K562 (cell line): Measurements from ENCODE around the gene NEMP2. TPM values are rescaled to one million over a fixed set of nuclear protein-coding genes. Genes with fewer than 3 reads are reported as not detected.

ENCODE experiments used
- EGR1 ChIP-seq: fragments of 450-650 bp; conservative IDR thresholded peaks from 2 replicates; pipeline ENCODE4 v1.6.1; 2017; ENCODE audit warnings: mild to moderate bottlenecking
- EP300 ChIP-seq: IDR thresholded peaks from 2 replicates; pipeline ENCODE4 v1.6.1; 2012; ENCODE audit warnings: low read length, improper control_type of control experiment
- ETS1 ChIP-seq: conservative IDR thresholded peaks from 2 replicates; pipeline ENCODE4 v1.6.1; 2011; ENCODE audit warnings: low read depth, mild to moderate bottlenecking, low read length; ENCODE audit not compliant: control insufficient read depth
- FOXJ3 ChIP-seq: sonication (generic); formaldehyde crosslinking; IDR thresholded peaks from 2 replicates; pipeline ENCODE4 v1.4.0; 2020; ENCODE audit warnings: mild to moderate bottlenecking, missing genetic modification reagents
- FOXK2 ChIP-seq, 2 experiments: fragments of 450-650 bp; IDR thresholded peaks in 1 of 2; conservative IDR thresholded peaks in 1 of 2; 2 replicates each; pipeline ENCODE4 v1.6.1; 2016; ENCODE audit warnings: low read depth in 2 of 2, mild to moderate bottlenecking in 1 of 2
- GTF2F1 ChIP-seq: IDR thresholded peaks from 2 replicates; pipeline ENCODE4 v1.6.1; 2011; ENCODE audit warnings: low read depth, low read length, improper control_type of control experiment
- ID3 ChIP-seq, 2 experiments: fragments of 250-450 bp in 1 of 2; fragments of 450-650 bp in 1 of 2; sonication (Bioruptor Pico) in 1 of 2; IDR thresholded peaks; 2 replicates each; pipeline versions ENCODE4 v1.6.1 to v1.8.0; 2016 to 2021; ENCODE audit warnings: mild to moderate bottlenecking in 2 of 2, moderate library complexity in 2 of 2, missing compliant biosample characterization in 1 of 2, missing genetic modification characterization in 1 of 2
- KAT7 ChIP-seq: sonication (generic); formaldehyde crosslinking; IDR thresholded peaks from 2 replicates; pipeline ENCODE4 v1.8.0; 2022; ENCODE audit warnings: missing genetic modification reagents, mild to moderate bottlenecking, borderline replicate concordance
- KDM4B ChIP-seq, 2 experiments: fragments of 450-650 bp in 1 of 2; sonication (generic) in 1 of 2; IDR thresholded peaks; 2 replicates each; pipeline ENCODE4 v1.6.1; 2016 to 2017; ENCODE audit warnings: borderline replicate concordance in 2 of 2, antibody characterized with exemption in 1 of 2, low read depth in 1 of 2, mild to moderate bottlenecking in 1 of 2
- LEF1 ChIP-seq: fragments of 450-650 bp; IDR thresholded peaks from 2 replicates; pipeline ENCODE4 v1.6.1; 2016; ENCODE audit warnings: mild to moderate bottlenecking
- NR2C1 ChIP-seq, 2 experiments: fragments of 450-650 bp; IDR thresholded peaks; 2 replicates each; pipeline ENCODE4 v1.6.1; 2017; ENCODE audit warnings: mild to moderate bottlenecking in 2 of 2, antibody characterized with exemption in 1 of 2, inconsistent platforms in 1 of 2, missing compliant biosample characterization in 1 of 2, missing genetic modification characterization in 1 of 2
- NR2C2 ChIP-seq, 2 experiments: fragments of 200-800 bp in 1 of 2; sonication (Bioruptor generic) in 1 of 2; sonication (generic) in 1 of 2; formaldehyde crosslinking in 1 of 2; IDR thresholded peaks; 2 replicates each; pipeline versions ENCODE4 v1.6.1 to v1.8.0; 2016 to 2022; ENCODE audit warnings: mild to moderate bottlenecking in 1 of 2, missing compliant biosample characterization in 1 of 2, missing genetic modification characterization in 1 of 2, missing genetic modification reagents in 1 of 2
- POLR2AphosphoS5 ChIP-seq: IDR thresholded peaks from 2 replicates; pipeline ENCODE4 v1.6.1; 2011; ENCODE audit warnings: mild to moderate bottlenecking, low read depth, low read length, moderate library complexity; ENCODE audit not compliant: control insufficient read depth, insufficient read depth
- RNF2 ChIP-seq: sonication (generic); IDR thresholded peaks from 2 replicates; pipeline ENCODE4 v1.6.1; 2016
- RNF219 ChIP-seq: fragments of 250-450 bp; sonication (Bioruptor Pico); IDR thresholded peaks from 2 replicates; pipeline ENCODE4 v1.5.0; 2022; ENCODE audit warnings: mild to moderate bottlenecking
- SUPT5H ChIP-seq: fragments of 450-650 bp; IDR thresholded peaks from 2 replicates; pipeline ENCODE4 v1.6.1; 2016
- TAF1 ChIP-seq: IDR thresholded peaks from 2 replicates; pipeline ENCODE4 v1.6.1; 2011; ENCODE audit warnings: mild to moderate bottlenecking, low read length, moderate library complexity; ENCODE audit not compliant: insufficient read depth, control insufficient read depth, severe bottlenecking; ENCODE audit errors: extremely low read depth
- TGIF2 ChIP-seq: sonication (generic); formaldehyde crosslinking; IDR thresholded peaks from 2 replicates; pipeline ENCODE4 v1.8.1; 2022; ENCODE audit warnings: mild to moderate bottlenecking, missing genetic modification reagents, moderate library complexity
- TRIM24 ChIP-seq, 2 experiments: fragments of 450-650 bp; IDR thresholded peaks; 2 replicates each; pipeline ENCODE4 v1.6.1; 2016
- ZNF274 ChIP-seq: IDR thresholded peaks from 2 replicates; pipeline ENCODE4 v1.6.1; 2011; ENCODE audit warnings: low read depth, mild to moderate bottlenecking, low read length, moderate library complexity, borderline replicate concordance
- ZNF311 ChIP-seq: fragments of 250-450 bp; sonication (Bioruptor Pico); IDR thresholded peaks from 2 replicates; pipeline ENCODE4 v1.4.0; 2020; ENCODE audit warnings: mild to moderate bottlenecking, moderate library complexity
- ZNF445 ChIP-seq: fragments of 250-450 bp; sonication (Bioruptor Pico); IDR thresholded peaks from 2 replicates; pipeline ENCODE4 v1.4.0; 2020; ENCODE audit warnings: low read depth, mild to moderate bottlenecking, moderate library complexity
- ZNF785 ChIP-seq: fragments of 250-450 bp; sonication (Bioruptor Pico); IDR thresholded peaks from 2 replicates; pipeline ENCODE4 v1.4.0; 2020; ENCODE audit warnings: mild to moderate bottlenecking
- ZSCAN29 ChIP-seq: fragments of 450-650 bp; IDR thresholded peaks from 2 replicates; pipeline ENCODE4 v1.6.1; 2017
- polyA plus RNA-seq, 8 experiments: library from polyadenylated mRNA; depleted of rRNA in 4 of 8; stranded (reverse) in 5 of 8; unstranded in 3 of 8; fragments of >200 nt; fragmentation: Nextera tagmentation in 2 of 8; fragmentation: Illumina TruSeq in 1 of 8; extraction: Ambion mirVana in 2 of 8; extraction: Trizol in 1 of 8; gene quantifications; 2 replicates each; pipeline versions ENCODE4 v1.2.1 to v1.2.3, GENCODE V29; 2011 to 2014; ENCODE audit warnings: inconsistent platforms in 1 of 8, missing spikeins in 1 of 8
- total RNA-seq, 7 experiments: library from RNA; depleted of rRNA in 6 of 7; stranded (reverse); fragments of >200 nt in 6 of 7; fragmentation: Illumina TruSeq in 2 of 7; extraction: Trizol in 2 of 7; gene quantifications; 2 replicates each; pipeline versions ENCODE4 v1.2.1 to v1.2.3, GENCODE V29; 2011 to 2021; ENCODE audit warnings: low replicate concordance in 1 of 7

Gene NEMP2
- total and polyA plus RNA-seq, 9 of the 15 experiments (the other 6 are each of a cell fraction or from before 2014, with no cell fraction given), result 0.32 to 3.0 (median 1.7) TPM

DNA sequence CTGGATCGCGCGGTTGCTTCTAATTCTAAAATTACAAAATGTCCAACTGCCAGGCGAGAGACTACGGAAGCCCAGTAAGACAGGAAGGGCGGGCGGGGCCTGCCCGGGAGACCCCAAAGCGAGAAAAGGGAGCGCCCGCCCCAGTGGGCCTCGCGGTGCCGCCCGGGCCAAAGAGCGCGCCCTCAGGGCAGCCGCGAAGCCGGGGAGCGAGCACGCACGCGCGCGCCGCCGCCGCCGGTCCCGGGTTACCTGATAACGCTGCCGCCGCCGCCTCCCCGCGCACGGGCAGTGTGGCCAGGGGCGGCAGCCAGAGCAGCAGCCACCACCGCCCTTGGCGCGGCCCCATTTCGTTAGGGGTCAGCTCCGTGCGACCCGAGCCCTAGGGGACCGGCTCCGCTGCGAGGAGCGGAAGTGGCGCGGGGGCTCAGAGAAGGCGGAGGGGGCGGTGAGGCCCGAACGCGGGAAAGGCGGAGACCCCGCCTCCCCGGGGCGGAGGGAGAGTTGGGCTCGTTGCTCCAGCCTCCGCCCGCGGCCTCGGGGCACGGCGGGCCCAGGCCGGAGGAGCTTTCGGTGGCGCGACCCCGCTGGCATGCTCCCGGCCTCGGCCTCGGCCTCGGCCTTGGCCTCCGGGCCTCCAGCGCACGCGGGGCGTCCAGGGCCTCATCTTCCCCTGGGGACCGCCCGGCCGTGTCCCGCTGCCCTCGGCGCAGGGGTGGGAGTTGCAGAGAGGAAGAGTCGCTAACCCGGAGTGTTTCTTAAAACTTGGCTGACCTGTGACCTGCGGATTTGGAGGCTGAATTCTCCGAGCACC, at the start of gene NEMP2 (continued):
- TF ChIP-seq NR2C1 (IDR thresholded peaks at IDR 0.05) (peak; percentile 53), NR2C1 (tag; IDR thresholded peaks at IDR 0.05) (peak; percentile 68; the same call in 1 of the 2 replicates), ZNF785 (no peak), ZSCAN29 (peak; percentile 77), POLR2AphosphoS5 (peak; percentile 50; the same call in 1 of the 2 replicates), ETS1 (peak; percentile 64; the same call in 1 of the 2 replicates), SUPT5H (peak; percentile 67), ZNF311 (CRISPR knock-in tag) (no peak), TRIM24 (IDR thresholded peaks at IDR 0.05) (peak in 1 of 2 experiments; percentile 61; a peak in 2 of 4 replicates), FOXK2 (conservative IDR thresholded peaks at IDR 0.05 in 1 of 2, IDR thresholded peaks at IDR 0.05 in 1 of 2; ENCODE audit: low read depth in 2 of 2) (no peak), NR2C2 (CRISPR knock-in tag; IDR thresholded peaks at IDR 0.05) (no peak; the same call in 1 of the 2 replicates), NR2C2 (tag; IDR thresholded peaks at IDR 0.05) (peak; percentile 89), RNF219 (CRISPR knock-in tag) (no peak), TGIF2 (CRISPR knock-in tag) (0 out of 2 replicates have a peak, but pooled peaks have one; percentile 73), TAF1 (peak; percentile 55), EP300 (0 out of 2 replicates have a peak, but pooled peaks have one; percentile 22), EGR1 (peak; percentile 91), ZNF274 (no peak), FOXJ3 (CRISPR knock-in tag) (no peak), ZNF445 (CRISPR knock-in tag) (no peak), KAT7 (CRISPR knock-in tag) (peak; percentile 83; the same call in 1 of the 2 replicates), ID3 (CRISPR knock-in tag; IDR thresholded peaks at IDR 0.05) (no peak), ID3 (tag; IDR thresholded peaks at IDR 0.05) (peak; percentile 71; the same call in 1 of the 2 replicates), KDM4B (IDR thresholded peaks at IDR 0.05; ENCODE audit: borderline replicate concordance in 2 of 2, low read depth in 1 of 2) (peak in 1 of 2 experiments; percentile 58; a peak in 1 of 4 replicates), LEF1 (no peak), GTF2F1 (peak; percentile 56; the same call in 1 of the 2 replicates), RNF2 (0 out of 2 replicates have a peak, but pooled peaks have one; percentile 52)
